ENCODE measurements around the gene FBXL22. TPM values are rescaled to one million over a fixed set of nuclear protein-coding genes. Genes with fewer than 3 reads are reported as not detected.

FBXL22 gene
- total and polyA plus RNA-seq, 2 experiments from 2014 or later, result 0.26 TPM; not detected in 1

GRCh38 chr15:63636518-63637061 lies 39.4 kb downstream of the FBXL22 start:
- Histone ChIP-seq H2AFZ (no peak overlapping the region), H3K79me2 (replicated peaks; ENCODE audit: insufficient read depth) (no peaks in the 10 kb centered on the region), H4K20me1 (replicated peaks; ENCODE audit: insufficient read depth) (no peaks in the 10 kb centered on the region), H3K9me2 (ENCODE audit: insufficient read depth) (no peaks in the 10 kb centered on the region), H3K4me2 (no peak overlapping the region), H3K4me3 (no peak overlapping the region), H3K27me3 (ENCODE audit: insufficient read depth) (no peaks in the 10 kb centered on the region), H3K36me3 (ENCODE audit: insufficient read depth) (peaks cover 6% of the 10 kb centered on the region; the same call in 1 of the 2 replicates), H3K27ac (ENCODE audit: low read depth) (no peak overlapping the region), H3F3A (replicated peaks; ENCODE audit: low read depth) (no peaks in the 10 kb centered on the region), H3K4me1 (ENCODE audit: insufficient read depth) (no peaks in the 10 kb centered on the region)
- Mint-ChIP-seq H3K27me3 (ENCODE audit: insufficient read depth, low read depth, poor library complexity) (no peaks in the 10 kb centered on the region), H3K4me3 (no peak overlapping the region), H3K9me3 (no peaks in the 10 kb centered on the region), H3K27ac (no peak overlapping the region), H3K36me3 (ENCODE audit: low read depth) (no peaks in the 10 kb centered on the region), H3K4me1 (no peaks in the 10 kb centered on the region)
- TF ChIP-seq ZNF114 (CRISPR knock-in tag; IDR thresholded peaks at IDR 0.05) (no peak), ZNF331 (CRISPR knock-in tag; IDR thresholded peaks at IDR 0.05; ENCODE audit: low read depth) (no peak), EZH2phosphoT487 (IDR thresholded peaks at IDR 0.05; ENCODE audit: unreplicated experiment) (no peak), CREB1 (CRISPR knock-in tag; IDR thresholded peaks at IDR 0.05; ENCODE audit: low read depth) (no peak), STAT1 (IDR thresholded peaks at IDR 0.05; ENCODE audit: unreplicated experiment) (no peak), ETS1 (IDR thresholded peaks at IDR 0.05) (no peak), REST (IDR thresholded peaks at IDR 0.05; ENCODE audit: unreplicated experiment) (no peak), CTCF (conservative IDR thresholded peaks at IDR 0.05; ENCODE audit: low read depth in 2 of 2) (no peak), NANOG (IDR thresholded peaks at IDR 0.05; ENCODE audit: borderline replicate concordance) (no peak), POLR2AphosphoS5 (IDR thresholded peaks at IDR 0.05; ENCODE audit: low read depth) (no peak), EZH2 (IDR thresholded peaks at IDR 0.05; ENCODE audit: low read depth, unreplicated experiment) (no peak), ZNF462 (CRISPR knock-in tag; IDR thresholded peaks at IDR 0.05) (no peak), JUNB (IDR thresholded peaks at IDR 0.05; ENCODE audit: unreplicated experiment) (no peak)
- DNase-seq (ENCODE audit: low spot score) (no peak), ATAC-seq (no peak)

Data from GM23338 (cell line).